Lower leg skin (tissue), 3 donors: Measurements from ENCODE around the gene RAB13.

Experiments used
- CTCF ChIP-seq, 3 donors: fragments of 450-650 bp; IDR thresholded peaks; one replicate each; pipeline ENCODE4 v1.5.1; 2016; ENCODE audit warnings: antibody characterized with exemption in 3 of 3, mild to moderate bottlenecking in 3 of 3, moderate library complexity in 2 of 3
- POLR2A ChIP-seq, 2 donors: fragments of 450-650 bp; IDR thresholded peaks; one replicate each; pipeline ENCODE4 v1.6.1; 2016 to 2017; ENCODE audit warnings: antibody characterized with exemption in 2 of 2, mild to moderate bottlenecking in 1 of 2, moderate library complexity in 1 of 2

- TF ChIP-seq CTCF (IDR thresholded peaks at IDR 0.05) (no peak), POLR2A (IDR thresholded peaks at IDR 0.05) (no peak)
These were observed 32.2 kb downstream of the RAB13 start for GRCh38 chr1:153953859-153954365.
